ENCODE data around the gene ERMP1.

DNA sequence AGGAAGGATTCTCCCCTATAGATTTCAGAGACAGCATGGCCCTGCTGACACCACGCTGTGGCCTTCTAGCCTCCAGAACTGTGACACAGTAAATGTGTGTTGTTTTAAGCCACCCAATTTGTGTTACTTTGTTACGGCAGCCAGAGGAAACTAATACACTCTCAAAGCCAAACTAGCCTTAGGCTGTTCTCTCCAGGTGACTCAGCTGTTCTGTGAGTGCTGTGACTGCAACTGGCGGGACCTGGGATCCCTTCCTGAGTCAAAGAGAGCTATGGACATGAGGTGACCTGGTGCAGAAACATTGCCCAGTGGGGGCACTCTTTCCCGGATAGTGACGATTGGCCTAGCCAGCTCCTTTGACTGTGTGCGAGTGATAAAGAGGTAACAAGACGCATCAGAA is 43.8 kb upstream of the ERMP1 start:
- TF ChIP-seq, protein P1, sequence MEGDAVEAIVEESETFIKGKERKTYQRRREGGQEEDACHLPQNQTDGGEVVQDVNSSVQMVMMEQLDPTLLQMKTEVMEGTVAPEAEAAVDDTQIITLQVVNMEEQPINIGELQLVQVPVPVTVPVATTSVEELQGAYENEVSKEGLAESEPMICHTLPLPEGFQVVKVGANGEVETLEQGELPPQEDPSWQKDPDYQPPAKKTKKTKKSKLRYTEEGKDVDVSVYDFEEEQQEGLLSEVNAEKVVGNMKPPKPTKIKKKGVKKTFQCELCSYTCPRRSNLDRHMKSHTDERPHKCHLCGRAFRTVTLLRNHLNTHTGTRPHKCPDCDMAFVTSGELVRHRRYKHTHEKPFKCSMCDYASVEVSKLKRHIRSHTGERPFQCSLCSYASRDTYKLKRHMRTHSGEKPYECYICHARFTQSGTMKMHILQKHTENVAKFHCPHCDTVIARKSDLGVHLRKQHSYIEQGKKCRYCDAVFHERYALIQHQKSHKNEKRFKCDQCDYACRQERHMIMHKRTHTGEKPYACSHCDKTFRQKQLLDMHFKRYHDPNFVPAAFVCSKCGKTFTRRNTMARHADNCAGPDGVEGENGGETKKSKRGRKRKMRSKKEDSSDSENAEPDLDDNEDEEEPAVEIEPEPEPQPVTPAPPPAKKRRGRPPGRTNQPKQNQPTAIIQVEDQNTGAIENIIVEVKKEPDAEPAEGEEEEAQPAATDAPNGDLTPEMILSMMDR (IDR thresholded peaks at IDR 0.05; ENCODE audit: poor library complexity), result no peak
- TF ChIP-seq EZH2 (IDR thresholded peaks at IDR 0.05; ENCODE audit: borderline replicate concordance), result no peak

Measured in hepatocyte (in vitro differentiated cells).